HG03066 (cell line): ENCODE results near the gene C14orf93.
"Not testable (repeated sequence)": the region's sequence is repeated elsewhere in the genome, so short reads cannot be mapped to it uniquely, and the experiment has no call there.

Experiments
- ATAC-seq: cut with Tn5 transposase; IDR thresholded peaks from one replicate; pipeline ENCODE4 v1.9.1; 2021; ENCODE audit warnings: low read depth; ENCODE audit not compliant: unreplicated experiment

C14orf93 gene

DNA sequence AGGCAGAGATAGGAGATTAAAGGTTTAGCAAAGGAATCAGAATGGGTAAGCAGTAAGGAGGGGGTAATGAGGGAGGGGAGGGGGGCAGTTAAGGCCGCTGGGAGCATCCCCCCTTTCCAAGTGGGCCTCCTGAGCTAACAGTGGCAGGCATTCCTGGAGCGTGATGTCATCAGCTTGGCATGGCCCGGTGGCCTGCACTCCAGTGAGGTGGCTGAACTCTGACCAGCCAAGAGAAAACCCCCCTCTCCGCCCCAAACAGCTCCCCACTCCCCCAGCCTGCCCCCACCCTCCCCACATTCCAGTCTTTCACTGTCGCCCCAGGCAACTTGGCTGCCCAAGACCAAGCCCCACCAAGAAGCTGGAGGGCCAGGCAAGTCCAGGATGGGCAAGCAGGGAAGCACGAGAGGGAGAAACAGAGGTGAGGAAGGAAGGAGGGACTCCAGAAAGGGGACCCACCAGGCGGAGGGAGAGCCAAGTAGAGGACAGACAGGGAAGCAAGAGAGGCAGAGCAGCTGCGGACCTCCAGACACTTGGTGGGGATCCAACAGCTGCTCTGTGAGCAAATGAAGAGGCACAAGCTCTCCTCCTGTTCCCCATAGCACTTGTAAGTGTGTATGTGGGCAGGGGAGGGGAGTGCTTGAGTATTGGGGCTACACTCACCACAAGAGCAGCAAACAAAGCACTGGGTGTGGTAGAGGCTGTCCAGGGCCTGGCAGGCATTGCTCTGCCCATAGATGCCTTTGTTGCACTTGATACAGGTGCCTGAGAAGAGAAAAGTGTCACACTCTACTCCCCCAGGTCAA, 32.1 kb downstream of the C14orf93 start:
- no peak for ATAC-seq

DNA sequence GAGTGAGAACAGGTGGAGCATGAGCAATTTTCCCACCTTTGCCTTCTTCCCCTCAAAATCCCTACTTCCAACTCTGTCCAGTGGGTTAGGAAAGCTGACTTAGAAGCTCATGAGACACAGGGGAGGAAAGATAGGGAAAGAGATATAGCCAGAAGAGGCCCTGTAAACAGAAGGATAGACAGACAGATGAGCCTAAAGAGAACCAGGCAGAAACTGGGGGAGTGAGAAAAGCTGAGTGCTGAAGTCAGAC, 32.6 kb downstream of the C14orf93 start:
- no peak for ATAC-seq

DNA sequence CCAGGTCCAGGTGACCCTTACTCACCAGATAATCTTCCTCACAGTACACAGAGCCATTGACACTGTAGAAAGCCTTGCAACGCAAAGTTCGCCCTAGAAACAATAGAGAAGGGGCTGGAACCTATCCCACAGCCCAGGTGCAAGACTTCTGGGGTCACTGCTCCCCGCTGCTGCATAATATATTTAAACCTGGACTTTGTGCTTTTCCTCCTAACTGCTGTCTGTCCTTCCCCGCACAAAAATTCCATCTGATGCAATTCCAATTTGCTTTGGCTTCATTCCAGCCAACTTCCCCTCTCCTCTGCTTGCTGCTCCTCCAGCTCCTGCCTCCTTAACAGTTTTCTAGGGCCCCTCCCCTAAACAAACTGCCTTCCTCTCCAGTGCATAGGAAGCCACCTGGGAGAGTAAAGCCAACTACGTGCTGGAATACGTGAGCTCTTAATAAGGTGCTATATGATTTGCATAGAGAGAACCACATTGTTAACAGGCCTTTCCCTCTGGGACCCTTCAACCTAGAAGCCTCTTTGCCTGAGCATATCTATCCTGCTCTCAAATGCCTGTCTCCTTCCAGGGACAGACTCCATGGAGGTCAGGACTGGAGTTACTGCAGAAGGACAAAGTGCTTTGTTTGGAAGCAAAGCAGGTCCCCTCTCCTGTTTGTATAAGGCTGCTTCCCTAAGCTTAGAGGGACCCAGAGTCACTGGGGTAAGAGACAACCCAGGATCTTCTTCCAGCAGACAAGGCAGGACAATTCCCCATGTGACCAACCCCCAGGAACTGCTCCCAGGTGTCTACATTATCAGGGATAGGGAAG, 33.1 kb downstream of the C14orf93 start:
- no peak for ATAC-seq

DNA sequence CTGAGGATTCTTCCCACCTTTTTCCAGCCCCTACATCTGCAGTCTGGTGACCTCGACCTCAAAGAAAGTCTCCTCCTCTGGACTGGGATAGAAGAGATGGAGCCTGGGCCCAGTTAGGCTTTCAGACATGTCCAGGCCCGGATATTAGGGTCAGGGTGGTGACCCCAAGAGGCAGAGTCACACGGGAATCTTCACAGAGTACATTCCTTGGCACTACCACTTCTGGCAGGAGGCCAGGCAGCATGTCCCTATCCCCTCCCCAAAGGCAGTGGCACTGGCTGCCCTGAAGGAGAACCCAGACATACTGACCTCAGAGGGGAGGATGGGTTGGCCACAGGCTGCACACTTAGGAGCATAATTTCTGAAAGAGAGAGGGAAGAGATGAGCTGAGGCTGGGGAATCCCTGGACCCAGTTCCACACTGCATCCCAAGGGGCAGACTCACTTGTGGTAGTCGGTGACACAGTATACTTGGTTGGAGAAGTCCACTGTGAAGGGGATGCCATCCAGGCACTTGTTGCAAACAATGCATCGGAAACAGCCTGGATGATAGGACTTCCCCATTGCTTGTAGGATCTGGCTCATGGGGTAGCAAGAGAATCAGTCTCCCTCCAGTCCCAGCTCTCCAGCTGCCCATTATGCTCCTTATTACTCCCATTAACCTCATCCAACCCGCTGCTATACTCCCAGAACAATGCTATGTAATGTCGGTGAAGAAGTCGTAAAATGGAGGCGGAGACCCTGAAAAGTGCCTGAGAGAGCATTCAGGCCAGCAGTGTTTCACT, 35.2 kb downstream of the C14orf93 start:
- no peak for ATAC-seq

DNA sequence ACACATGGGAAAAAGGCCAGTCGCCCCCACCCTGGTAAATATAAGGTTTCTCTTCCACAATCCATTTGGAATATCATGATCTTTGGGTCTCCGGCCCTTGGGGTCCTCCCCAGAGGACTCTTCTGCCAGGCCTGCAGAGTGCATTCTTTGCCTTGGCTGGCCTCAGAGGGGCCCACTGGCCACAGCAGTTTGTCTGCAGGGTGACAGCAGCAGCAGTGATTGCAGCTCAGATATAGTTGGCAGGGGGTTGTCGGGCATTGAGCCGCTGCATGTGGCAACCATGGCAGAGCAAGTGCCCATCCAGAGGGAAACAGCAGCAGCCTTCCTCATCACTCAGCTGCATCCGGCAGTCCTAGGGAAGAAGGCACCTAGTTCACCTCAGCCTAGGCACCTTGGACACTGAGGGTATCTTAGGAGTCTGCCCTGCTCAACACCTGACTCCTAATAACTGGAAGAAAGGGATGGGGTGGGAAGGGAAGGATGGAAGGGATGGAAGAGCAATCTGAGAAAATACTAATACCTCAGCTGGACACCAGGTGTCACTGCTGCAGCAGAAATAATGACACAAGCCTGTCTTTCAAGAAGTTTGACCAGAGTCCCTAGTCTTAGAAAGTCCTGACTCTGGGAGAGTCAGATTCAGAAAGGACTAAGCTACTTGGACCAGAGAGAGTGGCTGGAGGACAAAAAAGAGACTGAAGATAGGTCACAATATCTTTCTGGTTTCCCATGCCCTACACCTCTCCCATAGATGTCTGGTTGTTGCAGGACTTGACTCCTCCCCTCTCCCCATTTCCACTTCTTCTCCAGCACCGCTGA, 36.5 kb downstream of the C14orf93 start:
- no peak for ATAC-seq

DNA sequence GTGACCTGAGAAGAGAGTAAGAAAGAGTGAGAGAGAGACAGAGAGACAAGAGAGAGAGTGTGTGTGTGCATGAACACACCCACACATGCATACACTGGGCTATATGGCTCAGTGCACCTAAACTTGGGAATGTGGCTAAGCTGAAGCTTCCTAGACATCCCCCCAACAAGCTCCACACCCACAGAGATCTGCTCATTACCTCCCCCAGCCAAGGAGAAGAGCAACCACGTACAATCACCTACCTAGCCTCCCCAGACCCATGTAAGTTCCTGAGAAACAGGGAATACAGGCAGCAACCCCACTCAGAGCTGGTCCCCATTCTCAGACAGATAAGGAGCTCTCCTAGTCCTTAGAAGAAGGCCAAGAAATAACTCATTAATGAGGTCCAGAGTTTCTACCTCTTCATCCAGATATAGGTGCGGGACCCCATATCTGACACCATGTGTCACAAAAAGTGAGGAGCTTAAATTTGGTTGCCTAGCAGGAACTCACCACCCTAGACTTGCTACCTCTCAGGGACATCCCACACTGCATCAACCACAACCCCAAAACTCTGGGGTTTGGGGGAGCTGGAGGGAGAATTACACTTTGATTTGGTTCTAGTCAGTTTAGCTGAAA, 37.5 kb downstream of the C14orf93 start:
- ATAC-seq, result no peak

DNA sequence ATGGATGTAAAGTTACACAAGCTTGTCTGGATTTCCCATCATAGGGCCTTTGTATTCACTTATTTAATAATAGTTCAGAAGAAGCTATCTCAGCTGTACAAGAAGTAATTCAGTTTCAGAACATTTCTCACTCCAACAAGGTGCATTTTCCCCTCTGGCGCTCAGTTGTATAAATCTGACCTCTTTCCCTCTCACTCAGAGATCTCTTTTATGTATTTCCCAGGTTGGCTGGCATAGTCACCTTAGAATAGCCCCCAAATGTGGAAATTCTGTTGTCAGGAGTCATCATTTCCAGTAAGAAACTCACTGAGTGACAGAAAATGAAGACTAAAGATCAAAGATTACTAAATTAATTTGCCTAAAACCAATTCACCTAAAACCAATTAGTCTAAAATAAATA, 38.8 kb downstream of the C14orf93 start:
- ATAC-seq, result no peak

DNA sequence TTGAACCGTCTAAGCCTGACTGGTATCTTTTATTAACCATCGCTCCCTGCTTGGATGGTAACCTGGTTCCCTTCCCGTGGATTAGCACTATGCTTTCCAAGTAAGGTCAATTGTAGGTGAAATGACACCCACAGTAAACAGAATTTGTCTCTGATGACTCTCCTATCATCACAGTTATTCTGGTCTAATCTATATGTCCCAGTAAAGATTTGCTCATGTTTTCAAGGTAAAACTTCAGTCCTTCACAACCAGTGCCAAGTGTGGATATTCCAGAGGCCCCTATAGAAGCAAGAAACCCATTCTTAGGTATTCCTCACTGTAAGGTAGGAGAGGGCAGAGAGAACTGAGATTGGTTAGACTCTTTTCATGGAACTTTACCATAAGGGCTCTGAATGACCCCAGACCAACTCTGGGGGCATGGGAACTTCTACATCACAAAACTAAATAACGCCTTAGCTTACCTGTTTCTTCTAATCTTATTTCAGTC, 43.1 kb downstream of the C14orf93 start:
- ATAC-seq, result no peak

DNA sequence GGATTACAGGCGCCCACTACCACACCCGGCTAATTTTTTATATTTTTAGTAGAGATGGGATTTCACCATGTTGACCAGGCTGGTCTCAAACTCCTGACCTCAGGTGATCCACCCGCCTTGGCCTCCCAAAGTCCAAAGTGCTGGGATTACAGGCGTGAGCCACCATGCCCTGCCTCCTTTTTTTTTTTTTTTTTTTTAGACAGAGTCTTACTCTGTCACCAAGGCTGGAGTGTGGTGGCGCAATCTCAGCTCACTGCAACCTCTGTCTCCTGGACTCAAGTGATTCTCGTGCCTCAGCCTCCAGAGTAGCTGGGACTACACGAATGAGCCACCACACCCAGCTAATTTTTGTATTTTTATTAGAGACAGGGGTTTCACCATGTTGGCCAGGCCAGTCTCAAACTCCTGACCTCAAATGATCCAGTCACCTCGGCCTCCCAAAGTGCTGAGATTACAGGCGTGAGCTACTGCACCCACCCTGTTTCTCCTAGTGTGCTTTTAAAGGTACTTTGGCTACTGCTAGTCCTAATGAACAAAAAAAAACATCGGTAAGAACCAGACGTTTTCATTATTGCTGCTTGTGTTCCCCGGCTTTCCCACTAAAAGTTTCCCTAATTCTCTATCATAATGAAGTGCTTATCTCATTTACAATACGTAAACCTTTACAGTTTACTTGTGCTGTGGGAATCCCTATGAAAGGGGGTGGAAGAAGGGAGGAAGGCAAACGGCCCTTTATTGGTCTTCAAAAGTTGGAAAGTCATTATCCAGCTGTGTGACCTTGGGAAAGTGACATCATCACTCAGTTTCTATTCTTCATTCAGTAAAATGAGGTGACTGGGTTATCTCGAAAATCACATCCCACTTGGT, 43.8 kb downstream of the C14orf93 start:
- ATAC-seq, result not testable (repeated sequence)

DNA sequence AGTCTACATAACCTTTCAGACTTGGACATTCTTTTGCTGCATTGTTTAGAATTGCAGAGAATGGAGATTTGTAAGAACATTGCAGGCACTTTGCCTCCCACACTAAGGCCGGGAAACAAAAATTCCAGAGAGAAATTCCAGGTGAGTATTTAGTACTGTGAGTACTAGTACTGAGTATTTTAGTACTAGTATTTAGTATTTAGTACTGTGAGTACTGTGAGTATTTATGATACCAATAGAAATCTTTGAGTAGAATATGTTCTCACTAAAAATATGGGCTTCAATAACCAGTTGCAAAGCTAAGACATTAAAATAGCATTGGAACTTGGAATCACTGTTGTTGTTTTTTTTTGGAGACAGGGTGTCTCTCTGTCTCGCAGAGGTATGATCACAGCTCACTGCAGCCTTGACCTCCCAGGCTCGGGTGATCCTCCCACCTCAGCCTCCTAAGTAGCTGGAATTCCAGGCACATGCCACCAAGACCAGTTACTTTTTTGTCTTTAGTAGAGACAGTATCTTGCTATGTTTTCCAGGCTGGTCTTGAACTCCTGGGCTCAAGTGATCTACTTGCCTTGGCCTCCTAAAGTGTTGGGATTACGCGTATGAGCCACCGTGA, 47.8 kb downstream of the C14orf93 start:
- no peak for ATAC-seq

DNA sequence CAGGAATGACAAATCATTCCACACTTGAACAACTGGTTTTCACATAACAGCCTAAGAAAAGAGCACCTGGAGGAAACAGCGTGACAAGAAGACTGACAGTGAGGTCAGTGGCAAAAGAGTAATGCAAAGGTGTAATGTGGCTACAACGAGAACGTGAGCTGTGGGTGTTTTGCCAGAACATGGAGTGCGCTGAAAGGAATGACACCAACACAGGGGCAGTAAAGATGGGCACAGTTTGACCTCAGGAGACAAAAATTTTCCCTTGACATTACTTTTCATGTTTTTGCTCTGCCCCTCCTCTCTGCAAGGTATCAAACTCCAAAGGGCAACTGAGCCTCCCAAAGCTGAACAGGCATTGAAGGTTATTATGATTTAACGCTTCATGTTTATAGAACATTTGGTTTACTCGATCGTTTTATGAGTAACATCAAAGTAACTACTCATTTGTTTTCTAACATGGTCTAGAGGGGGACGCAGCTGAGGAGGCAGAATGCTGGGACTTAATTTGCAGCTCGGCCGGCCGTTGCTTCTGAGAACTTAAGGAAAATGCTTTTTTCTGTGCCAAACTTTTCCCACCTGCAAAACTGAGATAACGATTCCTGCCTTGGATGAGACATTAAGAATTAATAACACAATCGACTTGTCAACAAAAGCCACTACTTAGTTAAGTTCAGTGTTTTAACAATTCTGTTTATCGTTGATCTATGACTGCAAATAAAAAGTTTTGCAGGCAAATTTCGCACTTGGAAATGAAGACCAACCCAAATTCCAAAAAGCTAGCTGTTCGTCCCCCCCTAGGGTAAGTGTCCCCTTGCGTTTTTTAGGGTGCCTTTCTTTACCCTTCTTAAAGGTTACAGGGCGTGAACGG, 54.0 kb downstream of the C14orf93 start:
- ATAC-seq, result no peak

DNA sequence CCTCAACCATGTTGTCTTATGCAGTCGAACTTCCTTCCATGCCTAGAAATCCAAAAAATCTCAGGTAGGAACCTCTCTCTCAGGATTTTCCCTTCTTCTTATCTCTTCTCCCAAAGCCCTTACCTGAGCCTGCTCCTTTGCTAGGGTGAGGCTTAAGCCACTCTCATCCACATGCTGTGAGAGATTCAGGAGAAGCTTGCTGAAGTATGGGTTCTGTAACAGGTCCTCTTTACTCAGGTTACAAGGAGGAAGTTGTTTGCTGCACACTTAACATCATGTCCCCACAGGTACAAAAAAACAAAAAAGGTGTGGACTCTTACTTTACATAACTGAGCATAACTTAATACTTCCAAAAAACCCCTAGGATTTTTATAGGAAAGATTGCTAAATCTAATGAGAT, 57.5 kb downstream of the C14orf93 start:
- ATAC-seq, result no peak

DNA sequence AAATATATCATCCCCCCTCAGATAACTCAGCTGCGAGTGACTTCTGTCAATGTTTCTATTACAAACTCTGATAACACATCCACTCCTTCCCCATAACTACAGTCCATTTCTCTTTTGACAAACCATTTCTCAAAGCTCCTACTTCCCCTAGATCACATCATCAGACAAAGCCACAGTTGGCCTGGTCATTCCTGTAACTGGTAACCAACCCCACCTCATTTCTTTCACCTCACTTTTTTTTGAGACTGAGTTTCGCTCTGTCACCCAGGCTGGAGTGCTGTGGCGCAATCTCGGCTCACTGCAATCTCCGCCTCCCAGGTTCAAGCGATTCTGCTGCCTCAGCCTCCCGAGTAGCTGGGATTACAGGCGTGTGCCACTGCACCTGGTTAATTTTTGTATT, 58.1 kb downstream of the C14orf93 start:
- ATAC-seq, result not testable (repeated sequence)

DNA sequence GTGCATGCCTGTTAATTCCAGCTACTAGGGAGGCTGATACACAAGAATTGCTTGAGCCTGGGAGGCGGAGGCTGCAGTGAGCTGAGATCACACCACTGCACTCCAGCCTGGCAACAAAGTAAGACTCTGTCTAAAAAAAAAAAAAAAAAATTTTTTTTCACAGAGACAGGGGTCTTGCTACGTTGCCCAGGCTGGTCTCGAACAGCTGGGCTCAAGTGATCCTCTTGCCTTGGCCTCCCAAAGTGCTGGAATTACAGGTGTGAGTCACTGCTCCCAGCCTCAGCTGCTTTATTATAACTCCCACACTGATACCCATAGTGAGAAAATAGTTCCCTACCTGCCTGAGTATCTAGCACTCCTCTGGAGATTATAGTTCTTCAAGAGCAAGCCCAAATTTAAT, 64.3 kb downstream of the C14orf93 start:
- no peak for ATAC-seq

DNA sequence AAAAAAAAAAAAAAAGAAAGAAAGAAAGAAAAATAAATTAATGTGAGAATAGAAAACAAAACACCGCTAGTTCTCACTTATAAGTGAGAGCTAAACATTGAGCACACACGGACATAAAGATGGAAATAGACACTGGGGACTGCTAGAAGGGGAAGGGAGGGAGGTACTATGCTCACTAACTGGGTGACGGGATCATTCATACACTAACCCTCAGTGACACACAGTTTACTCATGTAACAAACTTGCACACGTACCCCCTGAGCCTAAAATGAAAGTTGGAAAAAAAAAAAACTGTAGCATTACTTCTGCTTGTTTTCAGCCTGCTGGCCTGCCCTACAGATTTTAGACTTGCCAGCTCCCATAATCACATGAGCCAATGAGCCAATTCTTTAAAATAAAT, 70.3 kb downstream of the C14orf93 start:
- ATAC-seq, result no peak
